Neural cell (in vitro differentiated cells): ENCODE data around the gene RPUSD2.

Source experiments
- CTCF ChIP-seq: fragments of 450-650 bp; IDR thresholded peaks from 2 replicates; pipeline ENCODE4 v1.5.1; 2014; ENCODE audit warnings: antibody characterized with exemption, mild to moderate bottlenecking, moderate library complexity; ENCODE audit not compliant: poor library complexity, severe bottlenecking
- EP300 ChIP-seq: fragments of 450-650 bp; conservative IDR thresholded peaks from 2 replicates; pipeline ENCODE4 v1.6.1; 2014; ENCODE audit warnings: antibody characterized with exemption, mild to moderate bottlenecking, moderate library complexity; ENCODE audit not compliant: poor library complexity, severe bottlenecking
- EZH2 ChIP-seq: fragments of 200-600, 300-800 bp; shearing (Covaris generic), sonication (generic); IDR thresholded peaks from 2 replicates; pipeline ENCODE4 v1.6.1; 2014; ENCODE audit warnings: antibody characterized with exemption, low read length, borderline replicate concordance, mild to moderate bottlenecking; ENCODE audit not compliant: insufficient read depth, poor library complexity, severe bottlenecking
- MXI1 ChIP-seq: fragments of 450-650 bp; conservative IDR thresholded peaks from 2 replicates; pipeline ENCODE4 v1.6.1; 2014; ENCODE audit warnings: antibody characterized with exemption, mild to moderate bottlenecking; ENCODE audit not compliant: poor library complexity, severe bottlenecking
- POLR2AphosphoS5 ChIP-seq: IDR thresholded peaks from 2 replicates; pipeline ENCODE4 v1.6.1; 2012
- REST ChIP-seq: IDR thresholded peaks from 2 replicates; pipeline ENCODE4 v1.6.1; 2012; ENCODE audit warnings: borderline replicate concordance
- SMC3 ChIP-seq: fragments of 450-650 bp; conservative IDR thresholded peaks from 2 replicates; pipeline ENCODE4 v1.6.1; 2014; ENCODE audit warnings: antibody characterized with exemption, mild to moderate bottlenecking, moderate library complexity; ENCODE audit not compliant: poor library complexity

GRCh38 chr15:40543082-40543481, 26.0 kb upstream of the RPUSD2 start:
- no peak for TF ChIP-seq EP300
- TF ChIP-seq EZH2, result no peak
- TF ChIP-seq CTCF, result no peak
- TF ChIP-seq POLR2AphosphoS5, result no peak
- TF ChIP-seq SMC3, result no peak
- no peak for TF ChIP-seq MXI1
- no peak for TF ChIP-seq REST
